DOHH2 (cell line): Measurements from ENCODE around the gene RASA2.

ENCODE experiments used
- H3F3A ChIP-seq: fragments of 200-600 bp; sonication (generic), shearing (Covaris generic); 2 replicates; pipeline ENCODE4 v1.6.0; 2016; ENCODE audit warnings: antibody characterized with exemption, mild to moderate bottlenecking; ENCODE audit not compliant: control insufficient read depth, insufficient read depth
- H3K27ac ChIP-seq: fragments of 200-600 bp; sonication (generic); 2 replicates; pipeline ENCODE4 v1.5.1; 2014; ENCODE audit warnings: low read depth, mild to moderate bottlenecking, low read length, moderate library complexity
- H3K27me3 ChIP-seq: fragments of 200-600 bp; sonication (generic); 2 replicates; pipeline ENCODE4 v1.6.1; 2014; ENCODE audit warnings: mild to moderate bottlenecking, low read length, mixed read lengths; ENCODE audit not compliant: control insufficient read depth
- H3K36me3 ChIP-seq: fragments of 200-600 bp; sonication (generic); 2 replicates; pipeline ENCODE4 v1.6.1; 2014; ENCODE audit warnings: mild to moderate bottlenecking, low read length, moderate library complexity, mixed read lengths; ENCODE audit not compliant: control insufficient read depth
- H3K4me1 ChIP-seq: fragments of 200-600 bp; sonication (generic); 2 replicates; pipeline ENCODE4 v1.6.1; 2014; ENCODE audit warnings: mild to moderate bottlenecking, low read length, mixed read lengths; ENCODE audit not compliant: control insufficient read depth
- H3K4me2 ChIP-seq: fragments of 200-600 bp; sonication (generic); 2 replicates; pipeline ENCODE4 v1.6.0; 2014; ENCODE audit warnings: mild to moderate bottlenecking, low read length, moderate library complexity
- H3K4me3 ChIP-seq: fragments of 200-600 bp; sonication (generic); 2 replicates; pipeline ENCODE4 v1.5.1; 2014; ENCODE audit warnings: mild to moderate bottlenecking, low read length, mixed read lengths
- H3K79me2 ChIP-seq: fragments of 200-600 bp; sonication (generic); 2 replicates; pipeline ENCODE4 v1.6.1; 2014; ENCODE audit warnings: mild to moderate bottlenecking, low read length, mixed read lengths; ENCODE audit not compliant: control insufficient read depth
- H3K9me2 ChIP-seq: fragments of 200-600 bp; sonication (generic); replicated peaks from 2 replicates; pipeline ENCODE4 v1.6.1; 2014; ENCODE audit warnings: mild to moderate bottlenecking, low read length, mixed read lengths; ENCODE audit not compliant: control insufficient read depth
- H3K9me3 ChIP-seq: fragments of 200-600 bp; sonication (generic); 2 replicates; pipeline ENCODE4 v1.6.1; 2014; ENCODE audit warnings: antibody characterized with exemption, low read length, mixed read lengths; ENCODE audit not compliant: control insufficient read depth, insufficient read depth
- H4K20me1 ChIP-seq: fragments of 200-600 bp; sonication (generic); 2 replicates; pipeline ENCODE4 v1.6.0; 2014; ENCODE audit warnings: low read depth, mild to moderate bottlenecking, antibody characterized with exemption, low read length, moderate library complexity; ENCODE audit not compliant: control insufficient read depth, insufficient read depth
- CTCF ChIP-seq: fragments of 200-600 bp; sonication (generic); IDR thresholded peaks from one replicate; pipeline ENCODE4 v1.5.1; 2014; ENCODE audit warnings: antibody characterized with exemption, mild to moderate bottlenecking, low read depth, low read length; ENCODE audit not compliant: poor library complexity, severe bottlenecking
- EZH2phosphoT487 ChIP-seq: fragments of 200-600 bp; sonication (generic); IDR thresholded peaks from 2 replicates; pipeline ENCODE4 v1.6.1; 2017; ENCODE audit warnings: borderline replicate concordance, mild to moderate bottlenecking, antibody characterized with exemption, low read length, moderate library complexity, mixed read lengths

RASA2 gene

DNA sequence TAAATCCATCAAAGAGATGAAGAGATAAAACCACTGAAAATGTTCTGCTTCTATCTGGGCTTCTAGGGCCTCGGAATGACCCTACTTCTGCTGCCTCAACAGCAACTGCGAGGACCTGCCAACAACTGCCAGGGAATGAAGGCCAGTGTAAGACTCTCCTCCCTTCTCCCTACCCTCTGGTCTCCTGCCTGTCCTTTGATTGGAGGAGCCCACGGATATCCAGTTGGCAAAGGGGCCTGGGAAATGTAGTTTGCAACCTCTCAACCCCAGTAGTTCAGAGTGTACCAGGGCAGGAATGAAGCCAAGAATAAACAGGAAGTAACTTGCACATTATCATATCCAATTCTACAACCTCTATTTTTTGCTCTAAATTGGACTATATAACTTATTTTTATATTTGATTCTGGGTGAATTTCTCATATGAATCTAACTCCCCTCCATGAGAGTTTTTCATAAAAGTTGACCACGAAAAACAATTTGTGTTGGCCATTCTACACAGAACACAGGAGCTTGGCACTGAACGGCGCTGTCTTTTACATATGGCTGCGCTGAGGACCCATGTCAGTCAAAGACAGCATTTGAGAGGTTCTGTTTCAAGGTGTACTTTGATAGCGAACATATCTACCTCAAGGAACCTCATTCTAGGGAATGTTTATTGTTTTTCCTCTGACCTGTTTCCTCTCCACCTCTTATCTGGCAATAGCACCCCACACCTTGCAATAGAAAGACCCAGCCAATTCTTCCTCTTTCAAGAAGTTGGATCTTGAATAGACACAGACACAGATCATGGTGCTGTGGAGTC is 160.1 kb downstream of the RASA2 start:
- H3K9me2 ChIP-seq = no peaks in the 10 kb centered on the region
- no peak overlapping the region for H3K4me3 ChIP-seq
- H3K27me3 ChIP-seq = no peaks in the 10 kb centered on the region
- H3K4me2 ChIP-seq = no peak overlapping the region
- no peaks in the 10 kb centered on the region for H3K79me2 ChIP-seq
- H3F3A ChIP-seq = no peaks in the 10 kb centered on the region
- no peak overlapping the region for H3K27ac ChIP-seq
- H3K4me1 ChIP-seq = no peaks in the 10 kb centered on the region
- H4K20me1 ChIP-seq = no peaks in the 10 kb centered on the region
- TF ChIP-seq CTCF (no peak), EZH2phosphoT487 (no peak)
- no peaks in the 10 kb centered on the region for H3K9me3 ChIP-seq
- H3K36me3 ChIP-seq = no peaks in the 10 kb centered on the region

DNA sequence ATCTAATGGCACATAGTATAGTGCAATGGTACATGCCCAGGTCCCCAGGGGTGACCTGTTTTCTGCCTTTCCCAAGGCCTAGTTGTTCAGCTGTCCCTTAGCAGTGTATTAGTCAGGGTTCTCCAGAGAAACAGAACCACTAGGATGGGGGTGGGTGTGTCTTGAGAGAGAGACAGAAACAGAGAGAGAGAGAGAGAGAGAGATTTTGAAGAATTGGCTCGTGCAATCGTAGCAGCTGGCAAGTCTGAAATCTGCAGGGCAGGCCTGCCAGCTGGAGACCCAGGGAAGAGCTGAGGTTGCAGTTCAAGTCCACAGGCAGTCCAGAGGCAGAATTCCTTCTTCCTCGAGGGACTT is 160.7 kb downstream of the RASA2 start:
- no peaks in the 10 kb centered on the region for H3K4me1 ChIP-seq
- no peaks in the 10 kb centered on the region for H3F3A ChIP-seq
- no peak overlapping the region for H3K4me3 ChIP-seq
- TF ChIP-seq CTCF (no peak), EZH2phosphoT487 (no peak)
- no peaks in the 10 kb centered on the region for H4K20me1 ChIP-seq
- no peak overlapping the region for H3K4me2 ChIP-seq
- H3K27me3 ChIP-seq = no peaks in the 10 kb centered on the region
- no peaks in the 10 kb centered on the region for H3K9me2 ChIP-seq
- no peak overlapping the region for H3K27ac ChIP-seq
- no peaks in the 10 kb centered on the region for H3K36me3 ChIP-seq
- H3K9me3 ChIP-seq = no peaks in the 10 kb centered on the region
- H3K79me2 ChIP-seq = no peaks in the 10 kb centered on the region

GRCh38 chr3:141648055-141648910 is 161.5 kb downstream of the RASA2 start:
- H3K9me2 ChIP-seq = no peaks in the 10 kb centered on the region
- H3F3A ChIP-seq = no peaks in the 10 kb centered on the region
- H3K27ac ChIP-seq = no peak overlapping the region
- no peaks in the 10 kb centered on the region for H3K9me3 ChIP-seq
- no peak overlapping the region for H3K4me2 ChIP-seq
- H3K79me2 ChIP-seq = no peaks in the 10 kb centered on the region
- H3K4me3 ChIP-seq = no peak overlapping the region
- H3K4me1 ChIP-seq = no peaks in the 10 kb centered on the region
- H3K27me3 ChIP-seq = no peaks in the 10 kb centered on the region
- H4K20me1 ChIP-seq = no peaks in the 10 kb centered on the region
- H3K36me3 ChIP-seq = no peaks in the 10 kb centered on the region
- TF ChIP-seq EZH2phosphoT487 (no peak), CTCF (no peak)
